Endothelial cell (in vitro differentiated cells): Measurements from ENCODE around the gene B3GLCT. TPM values are rescaled to one million over a fixed set of nuclear protein-coding genes. Genes with fewer than 3 reads are reported as not detected.
"Not testable (repeated sequence)": the region's sequence is repeated elsewhere in the genome, so short reads cannot be mapped to it uniquely, and the experiment has no call there.

ENCODE experiments used
- DNase-seq: peaks from one replicate; pipeline ENCODE4 v3.0.0; 2021; ENCODE audit warnings: low spot score
- H3K27ac Mint-ChIP-seq: one replicate; pipeline ENCODE4 v1.8.0; 2021; ENCODE audit warnings: mixed read lengths, inconsistent platforms; ENCODE audit not compliant: unreplicated experiment
- H3K27me3 Mint-ChIP-seq: one replicate; pipeline ENCODE4 v1.8.0; 2021; ENCODE audit warnings: mild to moderate bottlenecking, moderate library complexity, mixed read lengths, inconsistent platforms; ENCODE audit not compliant: unreplicated experiment
- H3K36me3 Mint-ChIP-seq: one replicate; pipeline ENCODE4 v1.8.0; 2021; ENCODE audit warnings: mild to moderate bottlenecking, low read depth, mixed read lengths, inconsistent platforms; ENCODE audit not compliant: unreplicated experiment
- H3K4me1 Mint-ChIP-seq: one replicate; pipeline ENCODE4 v1.8.0; 2021; ENCODE audit warnings: mild to moderate bottlenecking, mixed read lengths, inconsistent platforms; ENCODE audit not compliant: unreplicated experiment
- H3K4me3 Mint-ChIP-seq: one replicate; pipeline ENCODE4 v1.8.0; 2021; ENCODE audit warnings: mild to moderate bottlenecking, mixed read lengths, inconsistent platforms; ENCODE audit not compliant: unreplicated experiment
- H3K9me3 Mint-ChIP-seq: one replicate; pipeline ENCODE4 v1.8.0; 2021; ENCODE audit warnings: mixed read lengths, inconsistent platforms; ENCODE audit not compliant: unreplicated experiment
- CTCF ChIP-seq: fragments of 200-600 bp; sonication (generic); IDR thresholded peaks from one replicate; pipeline ENCODE4 v1.5.0; 2021; ENCODE audit warnings: antibody characterized with exemption; ENCODE audit not compliant: unreplicated experiment
- total RNA-seq: library from RNA; stranded (reverse); fragmentation: NEBNext Ultra II Directional; extraction: Animal tissue kit (Norgen Biotek cat#: 25700); gene quantifications from one replicate; pipeline ENCODE4 v1.2.1, GENCODE V29; 2021; ENCODE audit not compliant: unreplicated experiment

B3GLCT gene
- total RNA-seq, 1 donor from 2014 or later = 9.8 TPM

GRCh38 chr13:31331068-31331467 is 131.3 kb downstream of the B3GLCT start:
- no peaks in the 10 kb centered on the region for H3K36me3 Mint-ChIP-seq
- DNase-seq = no peak
- H3K27me3 Mint-ChIP-seq = no peaks in the 10 kb centered on the region
- peaks cover 3% of the 10 kb centered on the region for H3K4me1 Mint-ChIP-seq
- TF ChIP-seq CTCF = no peak
- H3K9me3 Mint-ChIP-seq = no peaks in the 10 kb centered on the region
- H3K27ac Mint-ChIP-seq = no peak overlapping the region
- H3K4me3 Mint-ChIP-seq = no peak overlapping the region

- Mint-ChIP-seq H3K4me3 (no peak overlapping the region), H3K27ac (no peak overlapping the region), H3K4me1 (no peaks in the 10 kb centered on the region), H3K9me3 (peaks cover 13% of the 10 kb centered on the region), H3K36me3 (no peaks in the 10 kb centered on the region), H3K27me3 (peaks cover 3% of the 10 kb centered on the region)
- no peak for DNase-seq
- no peak for TF ChIP-seq CTCF
These were observed 134.8 kb downstream of the B3GLCT start for GRCh38 chr13:31334547-31334946.

DNA sequence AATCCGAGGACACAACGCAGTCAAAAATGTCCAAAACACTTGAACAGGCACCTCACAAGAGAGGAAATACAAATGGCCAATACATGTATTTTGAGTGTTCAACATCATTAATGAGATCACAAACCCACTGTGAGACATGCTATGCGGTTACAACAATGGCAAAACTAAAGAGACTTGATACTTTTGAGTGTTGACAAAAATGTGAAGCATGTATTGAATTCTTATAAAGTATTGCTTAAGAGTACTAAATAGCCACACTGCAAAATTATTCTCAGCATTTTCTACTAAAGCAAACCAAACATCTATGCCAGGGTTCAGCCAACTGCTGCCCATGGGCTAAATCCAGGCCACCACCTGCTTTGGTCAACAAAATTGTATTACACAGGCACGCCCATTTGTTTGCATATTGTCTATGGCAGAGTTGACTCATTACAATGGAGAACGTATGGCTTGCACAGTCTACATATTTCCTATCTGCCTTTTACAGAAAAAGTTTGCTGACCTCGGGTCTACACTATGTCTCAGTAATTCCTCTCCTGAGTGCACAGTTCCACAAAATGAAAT is 135.3 kb downstream of the B3GLCT start:
- Mint-ChIP-seq H3K9me3 (peaks cover 13% of the 10 kb centered on the region), H3K4me1 (no peaks in the 10 kb centered on the region), H3K4me3 (no peak overlapping the region), H3K36me3 (no peaks in the 10 kb centered on the region), H3K27ac (no peak overlapping the region), H3K27me3 (peaks cover 3% of the 10 kb centered on the region)
- DNase-seq = no peak
- TF ChIP-seq CTCF = no peak

DNA sequence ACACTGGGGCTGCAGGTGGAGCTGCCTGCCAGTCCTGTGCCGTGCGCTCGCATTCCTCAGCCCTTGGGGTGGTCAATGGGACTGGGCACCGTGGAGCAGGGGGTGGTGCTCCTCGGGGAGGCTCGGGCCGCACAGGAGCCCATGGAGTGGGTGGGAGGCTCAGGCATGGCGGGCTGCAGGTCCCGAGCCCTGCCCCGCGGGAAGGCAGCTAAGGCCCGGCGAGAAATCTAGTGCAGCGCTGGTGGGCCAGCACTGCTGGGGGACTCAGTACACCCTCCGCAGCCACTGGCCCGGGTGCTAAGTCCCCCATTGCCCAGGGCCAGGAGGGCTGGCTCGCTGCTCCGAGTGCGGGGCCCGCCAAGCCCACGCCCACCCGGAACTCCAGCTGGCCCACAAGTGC is 139.8 kb downstream of the B3GLCT start:
- not testable (repeated sequence) for H3K4me3 Mint-ChIP-seq, H3K27ac Mint-ChIP-seq, H3K36me3 Mint-ChIP-seq, H3K4me1 Mint-ChIP-seq, DNase-seq, H3K27me3 Mint-ChIP-seq
- peaks cover 13% of the 10 kb centered on the region for H3K9me3 Mint-ChIP-seq

- H3K4me1 Mint-ChIP-seq = not testable (repeated sequence)
These were observed 141.1 kb downstream of the B3GLCT start for GRCh38 chr13:31340848-31341247.

DNA sequence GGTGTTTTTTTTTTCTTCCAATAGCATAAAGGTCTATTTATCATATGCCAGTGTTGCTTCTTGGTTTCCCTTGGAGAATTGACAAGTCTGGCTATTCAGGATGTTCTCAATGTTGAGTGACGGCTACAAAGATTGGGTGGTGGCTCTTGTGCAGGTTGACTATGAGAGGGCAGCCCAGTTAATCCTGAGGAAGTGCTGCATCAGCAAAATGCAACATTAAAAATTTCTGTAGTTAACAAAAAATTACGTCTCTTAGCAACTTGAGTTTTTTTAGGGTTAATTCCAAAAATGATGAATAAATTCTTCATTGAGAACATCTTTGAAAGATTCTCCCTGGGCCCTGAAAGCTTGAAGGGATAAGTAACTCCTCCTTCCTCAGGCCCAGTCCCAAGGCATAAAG is 147.1 kb downstream of the B3GLCT start:
- H3K36me3 Mint-ChIP-seq = no peaks in the 10 kb centered on the region
- no peaks in the 10 kb centered on the region for H3K4me1 Mint-ChIP-seq
- no peak for TF ChIP-seq CTCF
- H3K9me3 Mint-ChIP-seq = no peaks in the 10 kb centered on the region
- DNase-seq = no peak
- H3K4me3 Mint-ChIP-seq = no peak overlapping the region
- H3K27ac Mint-ChIP-seq = no peak overlapping the region
- peaks cover 2% of the 10 kb centered on the region for H3K27me3 Mint-ChIP-seq

More at GRCh38 chr13:31340848-31341247, 141.1 kb downstream of the B3GLCT start:
- not testable (repeated sequence) for DNase-seq, H3K4me3 Mint-ChIP-seq, H3K27ac Mint-ChIP-seq, H3K36me3 Mint-ChIP-seq, H3K27me3 Mint-ChIP-seq
- H3K9me3 Mint-ChIP-seq = peaks cover 13% of the 10 kb centered on the region
